Lung (tissue), 12 donors: ENCODE measurements around the gene AFAP1L1. TPM values are rescaled to one million over a fixed set of nuclear protein-coding genes. Genes with fewer than 3 reads are reported as not detected.

ENCODE experiments used
- ATAC-seq: fragments of 200-7000 bp; cut with Tn5 transposase; one replicate; pipeline ENCODE4 v1.9.1; 2020; ENCODE audit warnings: moderate number of reproducible peaks; ENCODE audit not compliant: insufficient read depth, low FRiP score
- DNase-seq, 3 donors: peaks; one replicate each; pipeline ENCODE4 v3.0.0-alpha.2; 2013 to 2017
- H3K27ac ChIP-seq, 2 donors: one replicate each; pipeline ENCODE4 v1.5.1; 2013; ENCODE audit warnings: mild to moderate bottlenecking in 2 of 2, moderate library complexity in 2 of 2, control low read depth in 1 of 2, inconsistent platforms in 1 of 2, low read depth in 1 of 2, low read length in 1 of 2
- H3K27me3 ChIP-seq, 3 donors: one replicate each; pipeline ENCODE4 v1.5.1; 2013; ENCODE audit warnings: low read length in 2 of 3; ENCODE audit not compliant: control insufficient read depth in 3 of 3, insufficient read depth in 3 of 3
- H3K36me3 ChIP-seq, 4 donors: one replicate each; pipeline ENCODE4 v1.5.1; 2013; ENCODE audit warnings: low read length in 4 of 4, mild to moderate bottlenecking in 1 of 4, moderate library complexity in 1 of 4; ENCODE audit not compliant: control insufficient read depth in 4 of 4, insufficient read depth in 4 of 4
- H3K4me1 ChIP-seq, 5 donors: one replicate each; pipeline ENCODE4 v1.5.1; 2013; ENCODE audit warnings: low read length in 5 of 5, mild to moderate bottlenecking in 2 of 5, moderate library complexity in 1 of 5; ENCODE audit not compliant: control insufficient read depth in 5 of 5, insufficient read depth in 5 of 5
- H3K4me3 ChIP-seq: one replicate; pipeline ENCODE4 v1.5.1; 2013; ENCODE audit warnings: mild to moderate bottlenecking, control low read depth, moderate library complexity
- H3K9ac ChIP-seq, 2 donors: one replicate each; pipeline ENCODE4 v1.5.1; 2013; ENCODE audit warnings: low read length in 2 of 2, control low read depth in 1 of 2; ENCODE audit not compliant: insufficient read depth in 1 of 2
- H3K9me3 ChIP-seq, 4 donors: one replicate each; pipeline ENCODE4 v1.5.1; 2013; ENCODE audit warnings: low read length in 3 of 4, mild to moderate bottlenecking in 1 of 4, moderate library complexity in 1 of 4; ENCODE audit not compliant: control insufficient read depth in 4 of 4, insufficient read depth in 3 of 4
- WGBS, 2 donors: extraction: QIAGEN DNeasy Blood & Tissue Kit; methylation state at CpG; one replicate each; pipeline ENCODE4 v1.1.7; 2013; 5-methylcytosine and 5-hydroxymethylcytosine counted together
- polyA plus RNA-seq, 2 donors: library from polyadenylated mRNA; stranded (reverse); fragments of 200-250 nt; gene quantifications; one replicate each; pipeline ENCODE4 v1.2.1, GENCODE V29; 2013
- total RNA-seq, 2 donors: library from RNA; depleted of rRNA in 1 of 2; stranded (reverse); fragments of >200 nt in 1 of 2; gene quantifications; one replicate each; pipeline ENCODE4 v1.2.1, GENCODE V29; 2014 to 2021
- TF ChIP-seq, protein P1 (sequence below): IDR thresholded peaks from 2 replicates; pipeline ENCODE4 v1.5.1; 2012; ENCODE audit warnings: mild to moderate bottlenecking; ENCODE audit errors: control extremely low read depth, extremely low read depth
- donor health status: control.
- donor health status: control.
- donor health status: Bipolar disorder and iron deficiency.
- donor health status: healthy.
- donor health status: DM: yes; HTN: yes; CAD: no.

The AFAP1L1 gene
- total and polyA plus RNA-seq, 4 donors = 9.8 to 40.6 (median 18.1) TPM

DNA sequence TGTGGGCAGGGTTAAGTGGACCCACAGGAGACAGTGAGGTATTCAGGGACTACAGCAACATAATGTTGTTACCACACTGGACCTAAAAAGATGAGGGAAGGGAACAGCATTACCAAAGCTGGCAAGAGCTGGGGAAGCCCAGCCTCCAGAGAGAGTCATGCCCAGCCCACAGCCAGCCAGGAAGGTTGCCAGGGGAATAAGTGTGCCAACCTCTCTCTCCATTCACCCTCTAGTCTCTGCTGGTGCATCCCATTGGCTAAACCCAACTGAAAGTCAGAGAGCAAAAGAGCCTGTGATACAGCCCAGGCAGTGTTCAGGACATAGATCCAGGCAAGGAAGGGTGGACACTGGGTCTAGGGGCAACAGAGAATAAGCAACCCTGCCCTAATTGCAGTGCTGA is 35.8 kb upstream of the AFAP1L1 start:
- Histone ChIP-seq H3K4me1 (no peaks in the 10 kb centered on the region), H3K27ac (no peak overlapping the region), H3K9me3 (no peaks in the 10 kb centered on the region), H3K36me3 (peaks cover 2 to 50% (median 35%) of the 10 kb centered on the region in 4 donors), H3K27me3 (peaks cover 0 to 6% (median 0%) of the 10 kb centered on the region in 3 donors), H3K9ac (no peak overlapping the region), H3K4me3 (no peak overlapping the region)
- ATAC-seq = no peak
- no peak for DNase-seq
- TF ChIP-seq, protein P1, sequence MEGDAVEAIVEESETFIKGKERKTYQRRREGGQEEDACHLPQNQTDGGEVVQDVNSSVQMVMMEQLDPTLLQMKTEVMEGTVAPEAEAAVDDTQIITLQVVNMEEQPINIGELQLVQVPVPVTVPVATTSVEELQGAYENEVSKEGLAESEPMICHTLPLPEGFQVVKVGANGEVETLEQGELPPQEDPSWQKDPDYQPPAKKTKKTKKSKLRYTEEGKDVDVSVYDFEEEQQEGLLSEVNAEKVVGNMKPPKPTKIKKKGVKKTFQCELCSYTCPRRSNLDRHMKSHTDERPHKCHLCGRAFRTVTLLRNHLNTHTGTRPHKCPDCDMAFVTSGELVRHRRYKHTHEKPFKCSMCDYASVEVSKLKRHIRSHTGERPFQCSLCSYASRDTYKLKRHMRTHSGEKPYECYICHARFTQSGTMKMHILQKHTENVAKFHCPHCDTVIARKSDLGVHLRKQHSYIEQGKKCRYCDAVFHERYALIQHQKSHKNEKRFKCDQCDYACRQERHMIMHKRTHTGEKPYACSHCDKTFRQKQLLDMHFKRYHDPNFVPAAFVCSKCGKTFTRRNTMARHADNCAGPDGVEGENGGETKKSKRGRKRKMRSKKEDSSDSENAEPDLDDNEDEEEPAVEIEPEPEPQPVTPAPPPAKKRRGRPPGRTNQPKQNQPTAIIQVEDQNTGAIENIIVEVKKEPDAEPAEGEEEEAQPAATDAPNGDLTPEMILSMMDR = no peak

DNA sequence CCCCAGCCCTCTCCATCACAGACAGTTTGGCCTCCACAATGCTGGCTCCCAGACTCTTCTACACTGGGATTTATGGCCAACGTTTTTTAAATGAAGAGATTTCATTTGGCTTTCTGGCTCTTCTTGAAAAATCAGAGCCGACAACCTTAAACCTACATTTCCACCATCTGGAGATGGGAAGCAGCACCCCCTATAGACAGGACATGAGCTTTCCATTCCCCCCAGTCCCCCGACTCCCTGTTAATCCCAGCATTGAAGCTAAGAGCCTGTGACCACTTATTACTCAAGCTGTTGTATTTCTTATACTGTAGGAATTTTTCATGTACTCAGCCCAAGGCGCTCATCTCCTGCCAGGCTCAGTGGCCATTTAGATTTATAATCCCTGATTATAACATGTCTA is 34.0 kb upstream of the AFAP1L1 start:
- DNase-seq (no peak), ATAC-seq (no peak)
- H3K4me1 ChIP-seq = no peaks in the 10 kb centered on the region
- TF ChIP-seq, protein P1 = no peak
- 64 to 79% methylated on average over 4 of the region's 4 CpGs for WGBS, 2 donors
- H3K9me3 ChIP-seq = no peaks in the 10 kb centered on the region
- no peak overlapping the region for H3K4me3 ChIP-seq
- no peak overlapping the region for H3K27ac ChIP-seq
- H3K36me3 ChIP-seq = peaks cover 8 to 48% (median 39%) of the 10 kb centered on the region in 4 donors
- H3K9ac ChIP-seq = no peak overlapping the region
- H3K27me3 ChIP-seq = peaks cover 0 to 6% (median 0%) of the 10 kb centered on the region in 3 donors

DNA sequence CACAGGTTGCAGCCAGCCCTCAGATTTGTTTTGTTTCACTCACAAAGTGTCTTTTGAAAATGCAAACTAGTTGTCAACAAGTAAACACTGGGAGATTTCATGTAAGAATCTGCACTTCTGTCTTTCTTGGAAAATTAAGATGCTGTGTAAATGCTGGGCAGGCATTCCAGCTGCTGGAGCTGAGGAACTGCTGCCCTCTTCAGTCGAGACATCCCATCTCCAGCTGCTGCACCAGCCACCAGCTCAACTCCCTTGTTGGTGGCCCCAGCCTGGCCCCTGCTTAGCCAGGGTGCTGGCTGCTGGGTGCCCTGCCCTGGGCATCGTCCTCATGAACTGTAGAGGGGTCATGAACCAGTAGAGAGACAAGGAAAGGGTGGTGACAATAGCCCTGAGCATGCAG is 33.1 kb upstream of the AFAP1L1 start:
- Histone ChIP-seq H3K9me3 (no peaks in the 10 kb centered on the region), H3K36me3 (peaks cover 8 to 44% (median 35%) of the 10 kb centered on the region in 4 donors), H3K9ac (no peak overlapping the region), H3K27me3 (peaks cover 0 to 6% (median 0%) of the 10 kb centered on the region in 3 donors), H3K27ac (no peak overlapping the region), H3K4me1 (no peaks in the 10 kb centered on the region), H3K4me3 (no peak overlapping the region)
- TF ChIP-seq, protein P1 = no peak
- no peak for DNase-seq
- no peak for ATAC-seq
- WGBS, 2 donors = 70 to 87% methylated on average over 2 of the region's 2 CpGs

DNA sequence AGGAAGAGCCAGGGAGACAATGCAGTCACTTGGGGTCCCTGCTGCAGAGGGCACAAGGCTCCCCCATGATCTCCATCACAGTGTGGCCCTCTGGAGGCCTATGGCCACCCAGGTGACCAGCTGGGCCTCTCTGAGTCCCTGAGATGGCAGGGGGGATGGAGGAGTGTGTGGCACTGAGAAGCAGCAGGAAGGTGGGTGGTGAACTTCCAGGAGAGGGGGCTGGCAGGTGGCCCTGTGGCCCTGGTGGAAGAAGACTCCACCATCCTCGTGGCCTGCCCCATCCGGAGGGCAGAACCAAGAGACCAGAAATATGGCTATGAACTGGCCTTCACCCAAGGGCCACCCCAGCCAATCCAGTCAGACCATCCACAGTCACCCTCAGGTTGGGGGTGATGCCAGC is 31.7 kb upstream of the AFAP1L1 start:
- Histone ChIP-seq H3K4me3 (no peak overlapping the region), H3K4me1 (no peaks in the 10 kb centered on the region), H3K27me3 (no peaks in the 10 kb centered on the region), H3K27ac (no peak overlapping the region), H3K9ac (no peak overlapping the region), H3K36me3 (peaks cover 6 to 42% (median 24%) of the 10 kb centered on the region in 4 donors), H3K9me3 (no peaks in the 10 kb centered on the region)
- TF ChIP-seq, protein P1 = no peak
- ATAC-seq (no peak), DNase-seq (no peak)
- WGBS, 2 donors = 39 to 78% methylated on average over 2 of the region's 2 CpGs
